ENCODE data around the gene PACRGL.

The PACRGL gene

GRCh38 chr4:20662851-20663250 lies 37.4 kb upstream of the PACRGL start:
- Histone ChIP-seq H3K27me3 (ENCODE audit: insufficient read depth, low read length, poor library complexity) (no peaks in the 10 kb centered on the region), H3K27ac (ENCODE audit: low read length) (no peak overlapping the region), H3K4me3 (ENCODE audit: low read depth in 1 of 2, low read length in 2 of 2) (no peak overlapping the region), H3K9me3 (ENCODE audit: insufficient read depth, low read length, severe bottlenecking) (no peaks in the 10 kb centered on the region), H3K79me2 (ENCODE audit: insufficient read depth, low read length) (no peaks in the 10 kb centered on the region), H3K9ac (ENCODE audit: low read depth, low read length) (no peak overlapping the region), H2AFZ (ENCODE audit: low read depth, low read length) (no peak overlapping the region), H4K20me1 (ENCODE audit: insufficient read depth, low read length) (no peaks in the 10 kb centered on the region), H3K4me1 (ENCODE audit: insufficient read depth, low read length) (no peaks in the 10 kb centered on the region), H3K4me2 (ENCODE audit: insufficient read depth, low read length) (no peak overlapping the region), H3K36me3 (ENCODE audit: insufficient read depth, low read length) (no peaks in the 10 kb centered on the region)
- TF ChIP-seq EZH2 (IDR thresholded peaks at IDR 0.05; ENCODE audit: borderline replicate concordance, low read depth, low read length, severe bottlenecking) (no peak), CTCF (IDR thresholded peaks at IDR 0.05; ENCODE audit: borderline replicate concordance, extremely low read depth, low read length, poor library complexity, severe bottlenecking) (no peak)
- no peak for ATAC-seq (ENCODE audit: insufficient read depth, low read depth)
- no peak for DNase-seq

GRCh38 chr4:20666012-20666860 lies 34.0 kb upstream of the PACRGL start:
- no peaks in the 10 kb centered on the region for H3K4me1 ChIP-seq (ENCODE audit: insufficient read depth, low read length)
- no peaks in the 10 kb centered on the region for H3K79me2 ChIP-seq (ENCODE audit: insufficient read depth, low read length)
- no peak overlapping the region for H3K9ac ChIP-seq (ENCODE audit: low read depth, low read length)
- no peaks in the 10 kb centered on the region for H4K20me1 ChIP-seq (ENCODE audit: insufficient read depth, low read length)
- H3K27me3 ChIP-seq (ENCODE audit: insufficient read depth, low read length, poor library complexity) = no peaks in the 10 kb centered on the region
- no peak for ATAC-seq (ENCODE audit: insufficient read depth, low read depth)
- no peak for DNase-seq
- H3K4me3 ChIP-seq (ENCODE audit: low read depth in 1 of 2, low read length in 2 of 2) = no peak overlapping the region
- no peak overlapping the region for H3K27ac ChIP-seq (ENCODE audit: low read length)
- H3K9me3 ChIP-seq (ENCODE audit: insufficient read depth, low read length, severe bottlenecking) = no peaks in the 10 kb centered on the region
- H3K4me2 ChIP-seq (ENCODE audit: insufficient read depth, low read length) = no peak overlapping the region
- H2AFZ ChIP-seq (ENCODE audit: low read depth, low read length) = no peak overlapping the region
- TF ChIP-seq EZH2 (IDR thresholded peaks at IDR 0.05; ENCODE audit: borderline replicate concordance, low read depth, low read length, severe bottlenecking) (no peak), CTCF (IDR thresholded peaks at IDR 0.05; ENCODE audit: borderline replicate concordance, extremely low read depth, low read length, poor library complexity, severe bottlenecking) (no peak)
- H3K36me3 ChIP-seq (ENCODE audit: insufficient read depth, low read length) = no peaks in the 10 kb centered on the region

- H3K4me3 ChIP-seq (ENCODE audit: low read depth in 1 of 2, low read length in 2 of 2) = no peak overlapping the region
- TF ChIP-seq CTCF (IDR thresholded peaks at IDR 0.05; ENCODE audit: borderline replicate concordance, extremely low read depth, low read length, poor library complexity, severe bottlenecking) (no peak), EZH2 (IDR thresholded peaks at IDR 0.05; ENCODE audit: borderline replicate concordance, low read depth, low read length, severe bottlenecking) (no peak)
- H3K27ac ChIP-seq (ENCODE audit: low read length) = no peak overlapping the region
- no peak overlapping the region for H3K9ac ChIP-seq (ENCODE audit: low read depth, low read length)
- H3K4me2 ChIP-seq (ENCODE audit: insufficient read depth, low read length) = no peak overlapping the region
- H3K79me2 ChIP-seq (ENCODE audit: insufficient read depth, low read length) = no peaks in the 10 kb centered on the region
- ATAC-seq (ENCODE audit: insufficient read depth, low read depth) (no peak), DNase-seq (no peak)
- peaks cover 4% of the 10 kb centered on the region for H3K27me3 ChIP-seq (ENCODE audit: insufficient read depth, low read length, poor library complexity)
- no peaks in the 10 kb centered on the region for H4K20me1 ChIP-seq (ENCODE audit: insufficient read depth, low read length)
- no peaks in the 10 kb centered on the region for H3K4me1 ChIP-seq (ENCODE audit: insufficient read depth, low read length)
- H3K9me3 ChIP-seq (ENCODE audit: insufficient read depth, low read length, severe bottlenecking) = no peaks in the 10 kb centered on the region
- H3K36me3 ChIP-seq (ENCODE audit: insufficient read depth, low read length) = no peaks in the 10 kb centered on the region
- H2AFZ ChIP-seq (ENCODE audit: low read depth, low read length) = no peak overlapping the region
Observed at GRCh38 chr4:20672262-20672661, 28.0 kb upstream of the PACRGL start.

Measured in DND-41 (cell line).